ENCODE results near the gene TBR1.

TBR1 gene

DNA sequence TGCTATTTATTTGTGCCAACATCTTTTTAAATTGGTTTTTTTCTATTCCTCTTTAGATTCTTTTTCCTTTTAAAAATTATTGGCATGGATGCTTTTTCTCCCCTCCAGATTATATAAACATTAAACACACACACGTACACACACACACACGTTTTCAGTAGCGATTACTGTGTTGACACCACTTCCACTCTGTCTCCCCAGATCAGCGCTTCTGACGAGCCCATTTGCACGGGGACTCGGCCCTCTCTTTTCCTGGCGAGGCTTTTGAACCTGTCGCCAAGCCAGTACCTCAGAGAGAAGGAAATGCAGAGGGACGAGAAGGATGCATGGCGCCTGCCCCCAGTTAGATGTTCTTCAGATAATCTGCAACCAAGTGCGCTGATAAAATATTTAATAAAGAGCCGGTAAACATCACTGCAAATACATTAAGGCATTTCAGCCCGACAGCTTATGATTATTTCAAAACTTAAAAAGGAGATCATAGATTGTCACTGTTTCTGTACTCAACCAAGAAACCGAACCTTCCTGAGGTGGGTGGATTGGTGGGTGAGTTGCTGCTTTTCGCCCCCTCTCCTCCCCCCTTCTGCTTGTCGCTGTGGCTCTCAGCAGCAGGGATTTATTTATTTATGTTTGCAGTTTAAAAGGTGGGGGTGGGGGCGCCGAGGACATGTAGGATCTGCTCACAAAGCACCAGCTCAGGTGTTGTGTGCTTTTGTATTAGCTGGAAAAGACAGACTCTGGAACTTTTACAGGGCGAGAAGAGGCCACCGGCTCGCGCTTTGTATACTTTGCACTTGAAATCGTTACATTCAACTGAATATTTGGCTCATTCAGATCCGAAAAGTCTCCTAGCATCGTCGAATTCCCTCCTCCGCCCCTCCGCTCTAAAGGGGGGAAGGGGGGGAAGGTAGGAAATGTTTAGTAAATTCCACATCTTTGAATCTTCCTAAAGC, 787 bp upstream of the TBR1 start:
- no peak for DNase-seq

DNA sequence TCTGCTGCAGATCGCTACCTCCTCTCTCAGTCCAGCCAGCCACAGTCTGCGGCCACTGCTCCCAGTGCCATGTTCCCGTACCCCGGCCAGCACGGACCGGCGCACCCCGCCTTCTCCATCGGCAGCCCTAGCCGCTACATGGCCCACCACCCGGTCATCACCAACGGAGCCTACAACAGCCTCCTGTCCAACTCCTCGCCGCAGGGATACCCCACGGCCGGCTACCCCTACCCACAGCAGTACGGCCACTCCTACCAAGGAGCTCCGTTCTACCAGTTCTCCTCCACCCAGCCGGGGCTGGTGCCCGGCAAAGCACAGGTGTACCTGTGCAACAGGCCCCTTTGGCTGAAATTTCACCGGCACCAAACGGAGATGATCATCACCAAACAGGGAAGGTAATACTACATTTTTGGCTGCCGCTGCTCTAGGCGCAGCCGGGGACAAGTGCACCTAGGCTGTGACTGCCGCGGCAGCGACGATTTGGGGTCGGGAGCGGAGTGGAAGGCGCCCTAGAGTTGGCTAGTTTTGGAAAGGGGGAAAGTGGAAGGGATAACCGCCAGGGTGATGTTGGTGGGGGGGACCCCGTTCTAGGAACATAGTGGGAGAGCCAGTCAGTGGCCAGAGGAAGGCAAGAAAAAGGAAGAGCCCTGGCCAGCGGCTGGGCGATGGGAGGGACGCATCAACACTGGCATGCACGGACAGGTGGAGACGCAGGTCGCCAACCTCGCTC, 776 bp downstream of the TBR1 start:
- no peak for DNase-seq

DNA sequence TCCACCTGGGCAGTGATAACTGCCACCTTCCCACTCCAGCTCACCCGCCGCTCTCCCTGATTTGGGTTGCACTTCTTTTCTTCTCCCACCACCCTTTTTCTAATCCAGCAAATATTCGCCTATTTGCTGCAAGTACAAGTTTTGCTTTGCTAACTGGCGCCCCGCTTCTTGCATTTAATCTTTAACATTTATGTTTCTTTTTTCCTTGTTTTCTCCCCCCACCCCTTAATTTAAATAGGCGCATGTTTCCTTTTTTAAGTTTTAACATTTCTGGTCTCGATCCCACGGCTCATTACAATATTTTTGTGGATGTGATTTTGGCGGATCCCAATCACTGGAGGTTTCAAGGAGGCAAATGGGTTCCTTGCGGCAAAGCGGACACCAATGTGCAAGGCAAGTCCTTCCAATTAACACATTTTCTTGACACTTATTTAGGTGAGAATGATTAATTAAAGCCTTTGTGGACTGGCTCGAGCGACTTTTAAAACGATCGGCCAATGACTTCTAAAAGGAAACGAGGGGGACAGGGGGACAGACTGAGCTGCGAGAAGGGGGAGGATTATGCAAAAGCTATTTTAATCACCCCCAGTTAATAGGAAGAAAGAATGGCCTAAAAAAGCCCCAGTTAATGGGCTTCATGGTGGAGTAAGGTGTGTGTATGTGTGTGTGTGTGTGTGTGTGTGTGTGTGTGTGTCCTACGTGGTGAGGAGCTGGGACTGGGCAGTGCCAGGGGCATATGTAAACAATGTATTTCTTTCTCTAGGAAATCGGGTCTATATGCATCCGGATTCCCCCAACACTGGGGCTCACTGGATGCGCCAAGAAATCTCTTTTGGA, 1.6 kb downstream of the TBR1 start:
- DNase-seq: no peak

DNA sequence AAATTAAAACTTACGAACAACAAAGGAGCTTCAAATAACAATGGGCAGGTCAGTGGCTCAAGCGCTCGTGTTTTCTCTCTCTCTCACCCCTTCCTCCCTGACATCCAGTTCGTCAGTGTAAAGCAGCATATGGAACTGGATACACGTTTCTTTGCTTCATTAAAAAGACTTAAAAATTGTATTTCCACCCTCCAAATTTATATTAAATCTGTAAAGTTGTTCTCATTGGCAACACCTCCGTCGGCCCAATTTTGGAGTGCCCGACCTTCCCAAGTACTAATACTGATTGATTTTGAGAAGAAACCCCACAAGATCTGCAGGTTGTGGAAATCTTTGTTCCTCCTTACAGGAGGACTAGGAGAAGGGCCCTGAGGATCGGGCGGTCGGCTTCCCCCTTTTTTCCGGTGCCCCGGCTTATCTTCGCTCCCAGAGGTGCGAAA, 2.2 kb downstream of the TBR1 start:
- DNase-seq: no peak

DNA sequence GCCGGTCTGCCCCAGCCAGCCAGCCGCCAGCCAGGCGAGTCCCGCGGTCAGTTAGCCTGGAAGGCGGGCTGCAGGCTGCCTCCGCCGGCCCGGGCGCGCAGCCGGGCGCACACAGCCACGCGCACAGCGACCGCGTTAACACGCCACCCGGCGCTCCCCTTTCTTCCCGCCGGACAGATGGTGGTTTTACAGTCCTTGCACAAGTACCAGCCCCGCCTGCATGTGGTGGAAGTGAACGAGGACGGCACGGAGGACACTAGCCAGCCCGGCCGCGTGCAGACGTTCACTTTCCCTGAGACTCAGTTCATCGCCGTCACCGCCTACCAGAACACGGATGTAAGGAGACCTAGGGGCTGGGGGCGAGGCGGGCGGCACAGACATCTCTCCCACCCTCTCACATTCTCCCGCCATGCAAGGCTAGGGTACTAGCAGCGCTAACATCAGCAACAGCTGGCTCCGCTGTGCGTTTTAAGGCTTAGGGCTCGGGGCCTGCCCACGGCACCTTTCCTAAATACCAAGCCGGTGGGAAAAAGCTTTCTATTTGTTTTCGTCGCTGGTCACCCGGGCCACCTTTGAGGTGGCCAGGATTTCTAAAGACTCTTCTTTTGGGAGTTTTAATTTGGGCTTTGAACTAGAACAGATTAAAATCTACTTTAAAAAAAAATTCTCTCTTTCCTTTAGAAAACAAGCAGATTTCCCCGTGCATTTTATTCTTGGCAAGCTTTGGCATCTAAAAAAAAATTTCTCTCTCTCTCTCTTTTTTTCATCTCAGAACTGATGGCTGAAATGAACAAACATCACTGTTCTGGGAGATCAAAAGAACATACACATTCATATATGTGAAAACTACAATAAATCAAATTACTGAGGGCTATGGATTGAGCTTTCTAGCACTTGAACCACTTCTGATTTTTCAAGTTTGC, 2.9 kb downstream of the TBR1 start:
- no peak for DNase-seq

DNA sequence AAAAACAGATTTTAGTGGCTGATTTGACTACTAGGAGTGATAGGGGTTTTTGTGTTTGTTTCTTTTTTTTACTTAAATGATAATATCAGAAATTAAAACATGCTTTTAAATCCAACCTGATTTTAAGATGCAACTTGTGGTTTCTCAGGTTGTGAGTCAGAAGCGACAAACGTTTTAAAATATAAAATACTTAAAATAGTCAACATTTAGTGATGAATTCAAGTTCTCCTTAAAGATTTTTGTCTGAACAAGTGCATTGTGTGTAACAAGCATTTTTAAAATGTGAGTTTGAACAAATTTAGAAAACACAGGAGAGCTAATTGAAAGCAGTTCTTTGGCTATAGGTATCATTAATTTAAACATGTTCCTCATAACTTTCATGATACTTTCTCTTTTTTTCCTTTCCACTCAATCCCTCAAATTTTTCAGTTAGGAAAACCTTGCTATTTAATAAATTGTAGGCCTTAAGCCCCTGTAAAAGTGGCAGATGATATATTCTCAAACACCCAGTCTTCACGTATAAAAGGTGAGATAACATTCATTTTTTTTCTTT, 3.6 kb downstream of the TBR1 start:
- no peak for DNase-seq

GRCh38 chr2:161420406-161421074, 4.4 kb downstream of the TBR1 start:
- DNase-seq: no peak

GRCh38 chr2:161421686-161422085, 5.6 kb downstream of the TBR1 start:
- no peak for DNase-seq

DNA sequence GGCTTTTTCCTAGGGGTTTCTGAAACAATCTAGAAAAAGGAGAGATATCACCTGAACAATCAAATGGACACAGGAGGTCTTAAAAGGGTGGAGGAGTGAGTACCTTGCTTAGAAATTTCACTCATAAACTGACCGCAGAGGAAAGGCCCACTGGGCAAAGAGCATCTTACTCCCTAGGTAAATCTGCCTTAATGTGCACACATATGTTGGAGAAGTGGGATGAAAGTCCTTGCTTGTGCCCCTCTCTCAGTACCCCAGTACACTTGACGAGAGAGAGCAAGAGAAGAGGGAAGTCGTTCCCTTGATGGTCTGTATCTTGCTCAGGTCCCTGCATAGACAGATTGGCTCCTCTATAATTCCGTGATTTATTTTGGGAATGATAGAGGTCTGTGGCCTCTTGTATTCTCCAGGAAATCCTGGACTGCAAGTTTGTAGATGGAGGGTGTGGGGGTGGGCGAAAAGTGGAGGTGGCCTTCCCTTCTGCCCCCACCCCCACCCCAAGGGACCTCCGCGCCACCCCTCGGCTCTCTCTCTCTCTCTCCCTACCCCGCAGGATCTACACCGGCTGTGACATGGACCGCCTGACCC, 6.8 kb downstream of the TBR1 start:
- DNase-seq: no peak

DNA sequence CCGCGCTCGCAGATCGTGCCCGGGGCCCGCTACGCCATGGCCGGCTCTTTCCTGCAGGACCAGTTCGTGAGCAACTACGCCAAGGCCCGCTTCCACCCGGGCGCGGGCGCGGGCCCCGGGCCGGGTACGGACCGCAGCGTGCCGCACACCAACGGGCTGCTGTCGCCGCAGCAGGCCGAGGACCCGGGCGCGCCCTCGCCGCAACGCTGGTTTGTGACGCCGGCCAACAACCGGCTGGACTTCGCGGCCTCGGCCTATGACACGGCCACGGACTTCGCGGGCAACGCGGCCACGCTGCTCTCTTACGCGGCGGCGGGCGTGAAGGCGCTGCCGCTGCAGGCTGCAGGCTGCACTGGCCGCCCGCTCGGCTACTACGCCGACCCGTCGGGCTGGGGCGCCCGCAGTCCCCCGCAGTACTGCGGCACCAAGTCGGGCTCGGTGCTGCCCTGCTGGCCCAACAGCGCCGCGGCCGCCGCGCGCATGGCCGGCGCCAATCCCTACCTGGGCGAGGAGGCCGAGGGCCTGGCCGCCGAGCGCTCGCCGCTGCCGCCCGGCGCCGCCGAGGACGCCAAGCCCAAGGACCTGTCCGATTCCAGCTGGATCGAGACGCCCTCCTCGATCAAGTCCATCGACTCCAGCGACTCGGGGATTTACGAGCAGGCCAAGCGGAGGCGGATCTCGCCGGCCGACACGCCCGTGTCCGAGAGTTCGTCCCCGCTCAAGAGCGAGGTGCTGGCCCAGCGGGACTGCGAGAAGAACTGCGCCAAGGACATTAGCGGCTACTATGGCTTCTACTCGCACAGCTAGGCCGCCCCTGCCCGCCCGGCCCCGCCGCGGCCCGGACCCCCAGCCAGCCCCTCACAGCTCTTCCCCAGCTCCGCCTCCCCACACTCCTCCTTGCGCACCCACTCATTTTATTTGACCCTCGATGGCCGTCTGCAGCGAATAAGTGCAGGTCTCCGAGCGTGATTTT, 7.6 kb downstream of the TBR1 start:
- DNase-seq: no peak

DNA sequence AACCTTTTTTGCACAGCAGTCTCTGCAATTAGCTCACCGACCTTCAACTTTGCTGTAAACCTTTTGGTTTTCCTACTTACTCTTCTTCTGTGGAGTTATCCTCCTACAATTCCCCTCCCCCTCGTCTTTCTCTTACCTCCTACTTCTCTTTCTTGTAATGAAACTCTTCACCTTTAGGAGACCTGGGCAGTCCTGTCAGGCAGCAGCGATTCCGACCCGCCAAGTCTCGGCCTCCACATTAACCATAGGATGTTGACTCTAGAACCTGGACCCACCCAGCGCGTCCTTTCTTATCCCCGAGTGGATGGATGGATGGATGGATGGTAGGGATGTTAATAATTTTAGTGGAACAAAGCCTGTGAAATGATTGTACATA, 8.3 kb downstream of the TBR1 start:
- no peak for DNase-seq

DNA sequence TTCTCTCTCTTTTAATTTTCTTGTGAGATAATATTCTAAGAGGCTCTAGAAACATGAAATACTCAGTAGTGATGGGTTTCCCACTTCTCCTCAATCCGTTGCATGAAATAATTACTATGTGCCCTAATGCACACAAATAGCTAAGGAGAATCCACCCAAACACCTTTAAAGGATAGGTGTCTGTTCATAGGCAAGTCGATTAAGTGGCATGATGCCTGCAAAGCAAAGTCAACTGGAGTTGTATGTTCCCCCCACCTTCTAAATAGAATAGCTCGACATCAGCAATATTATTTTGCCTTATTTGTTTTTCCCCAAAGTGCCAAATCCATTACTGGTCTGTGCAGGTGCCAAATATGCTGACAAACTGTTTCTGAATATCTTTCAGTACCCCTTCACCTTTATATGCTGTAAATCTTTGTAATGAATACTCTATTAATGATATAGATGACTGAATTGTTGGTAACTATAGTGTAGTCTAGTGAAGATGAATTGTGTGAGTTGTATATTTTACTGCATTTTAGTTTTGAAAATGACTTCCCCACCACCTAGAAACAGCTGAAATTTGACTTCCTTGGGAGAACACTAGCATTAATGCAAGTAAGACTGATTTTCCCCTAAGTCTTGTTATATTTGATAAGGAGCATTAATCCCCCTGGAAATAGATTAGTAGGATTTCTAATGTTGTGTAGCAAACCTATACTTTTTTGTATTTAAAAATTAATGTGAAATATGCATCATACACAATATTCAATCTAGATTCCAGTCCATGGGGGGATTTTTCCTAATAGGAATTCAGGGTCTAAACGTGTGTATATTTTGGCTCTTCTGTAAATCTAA, 9.0 kb downstream of the TBR1 start:
- DNase-seq: no peak

DNA sequence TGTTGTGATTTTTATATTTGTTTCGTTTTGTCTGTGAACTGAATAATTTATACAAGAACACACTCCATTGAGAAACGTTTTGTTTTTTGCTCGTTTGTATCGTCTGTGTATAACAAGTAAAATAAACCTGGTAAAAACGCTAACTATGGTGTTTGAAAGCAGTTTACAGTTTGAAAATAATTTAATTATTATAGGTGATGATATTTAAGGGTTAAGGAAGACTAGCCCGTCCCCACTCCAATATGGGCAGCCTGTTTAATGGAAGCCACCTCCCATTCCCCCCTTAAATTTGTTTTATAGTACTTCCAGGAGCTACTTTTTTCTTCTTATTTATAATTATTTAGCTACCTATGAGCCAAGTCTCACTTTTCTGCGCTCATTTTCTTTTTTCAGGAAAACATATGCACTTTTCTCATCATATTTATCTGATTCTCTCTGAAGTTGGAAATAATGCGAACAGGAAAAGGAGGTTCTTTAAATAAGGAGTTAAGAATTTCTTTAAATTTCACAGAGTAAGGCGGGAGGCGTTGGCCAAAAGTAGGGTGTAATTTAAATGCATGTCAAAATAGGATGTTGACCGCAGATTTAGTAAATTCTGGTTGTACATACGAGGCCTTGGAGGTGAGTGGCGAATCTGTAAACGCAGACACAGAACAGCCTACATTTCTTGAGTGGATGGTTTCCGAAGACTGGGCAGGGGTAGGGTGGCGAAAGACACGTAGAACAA, 9.8 kb downstream of the TBR1 start:
- no peak for DNase-seq

DNA sequence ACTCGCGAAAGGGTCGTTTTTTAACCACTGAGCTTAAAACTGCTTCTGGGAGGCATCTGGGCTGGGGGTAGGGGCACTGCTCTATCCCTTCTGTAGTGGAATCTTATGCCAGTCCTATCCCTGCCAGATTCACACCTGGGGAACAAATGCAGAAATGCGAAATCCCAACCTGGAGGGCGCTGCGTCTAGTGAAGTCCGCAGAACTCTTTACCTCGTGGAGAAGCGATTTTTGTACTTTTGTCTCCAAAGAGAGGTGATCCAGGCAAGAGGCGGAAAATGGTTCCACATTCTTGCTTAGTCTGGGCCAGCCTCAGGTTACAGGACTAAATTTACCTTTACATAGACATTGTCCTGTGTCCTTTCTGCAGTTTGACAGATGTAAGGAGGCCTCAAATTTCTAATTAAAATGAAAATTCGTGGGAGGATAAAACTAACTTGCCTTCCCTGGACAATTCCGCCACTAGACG, 10.4 kb downstream of the TBR1 start:
- DNase-seq: no peak

DNA sequence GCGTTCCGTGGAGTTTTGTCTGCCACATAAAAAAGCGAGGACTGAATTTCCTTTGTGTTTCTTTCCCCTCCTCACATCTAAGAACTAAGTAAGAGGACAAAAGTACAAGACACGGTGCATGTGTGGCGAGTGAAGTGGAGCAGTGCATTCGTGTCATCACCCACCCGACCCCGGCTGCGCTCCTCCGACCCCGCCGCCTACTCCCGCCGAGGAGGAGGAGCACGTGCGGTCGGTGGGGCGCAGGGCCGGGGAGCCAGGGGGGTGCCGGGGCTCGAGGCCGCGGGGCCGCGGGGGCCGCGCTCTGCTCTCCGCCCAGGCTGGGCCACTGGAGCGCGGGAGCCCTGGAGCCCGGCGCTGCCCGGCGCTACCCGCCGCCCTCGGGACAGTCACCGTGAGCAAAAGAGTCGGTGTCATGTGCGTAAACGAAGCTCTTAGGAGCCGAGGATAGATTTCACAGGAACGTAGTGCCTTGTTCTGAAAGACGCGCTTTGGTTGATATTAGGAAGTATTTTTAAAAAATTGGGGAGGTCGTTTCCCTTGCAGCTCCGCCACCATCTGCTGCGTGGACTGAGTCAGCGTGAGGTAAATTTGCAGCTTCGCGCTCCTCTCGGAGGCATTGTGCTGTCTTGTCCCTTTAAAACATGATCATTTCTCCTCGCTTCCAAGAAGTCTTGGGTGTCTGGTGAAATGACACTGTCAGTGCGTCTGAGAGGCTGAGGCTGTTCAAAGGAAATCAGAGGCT, 11.0 kb downstream of the TBR1 start:
- no peak for DNase-seq

DNA sequence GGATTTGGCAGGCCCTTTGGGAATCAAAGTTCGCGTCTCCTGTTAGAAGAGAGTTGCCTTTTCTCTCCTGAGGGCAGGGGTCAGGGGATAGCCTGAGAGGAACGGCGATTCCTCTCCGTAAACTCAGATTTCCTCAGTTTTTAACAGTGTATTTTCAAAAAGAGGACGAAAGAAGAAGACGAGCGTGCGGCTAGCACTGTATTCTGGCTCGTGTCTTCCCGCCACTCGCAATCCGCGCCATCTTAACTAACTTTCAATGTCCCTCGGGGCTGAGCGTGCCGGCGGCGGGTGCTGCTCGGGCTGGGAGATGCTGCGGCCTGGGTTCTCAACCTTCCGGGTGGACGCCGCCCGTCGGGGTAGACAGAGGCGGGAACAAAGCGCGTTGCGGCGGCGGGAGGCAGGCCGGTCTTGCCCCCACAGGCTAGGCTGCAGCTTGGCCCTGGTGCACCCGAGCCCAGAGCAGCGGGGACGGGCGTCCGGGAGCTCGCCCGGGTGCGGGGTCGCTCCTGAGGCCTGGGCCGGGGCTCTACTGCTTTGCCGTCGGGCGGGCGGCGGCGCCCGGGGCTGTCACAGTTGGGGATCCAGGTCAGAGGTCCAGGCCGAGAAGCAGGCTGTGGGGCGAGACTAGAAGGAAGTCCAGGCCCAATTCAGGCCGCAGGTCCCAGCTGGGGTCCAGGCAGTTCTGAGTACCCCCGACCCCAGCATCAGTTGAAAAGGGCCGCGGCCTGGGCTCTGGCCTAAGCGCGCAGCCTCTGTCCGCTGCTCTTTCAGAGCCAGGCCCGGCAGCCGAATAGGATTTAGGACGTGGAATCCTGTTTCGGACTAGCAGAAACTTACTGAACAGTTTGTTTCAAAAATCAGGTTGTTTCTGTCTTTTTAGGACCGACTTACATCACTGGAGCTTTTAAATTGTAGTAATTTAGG, 11.8 kb downstream of the TBR1 start:
- DNase-seq: no peak
